GM23338 (cell line): ENCODE data around the gene CEP89. TPM values are rescaled to one million over a fixed set of nuclear protein-coding genes. Genes with fewer than 3 reads are reported as not detected.

Experiments
- ATAC-seq: fragments of 200-7000 bp; cut with Tn5 transposase; 3 replicates; pipeline ENCODE4 v1.9.1; 2020
- DNase-seq: peaks from one replicate; pipeline ENCODE4 v3.0.0-alpha.2; 2015; ENCODE audit warnings: low spot score
- H2AFZ ChIP-seq: fragments of 200-600 bp; sonication (generic); 2 replicates; pipeline ENCODE4 v1.8.0; 2016; ENCODE audit warnings: antibody characterized with exemption, mild to moderate bottlenecking, moderate library complexity
- H3F3A ChIP-seq: fragments of 200-600 bp; sonication (generic); replicated peaks from 2 replicates; pipeline ENCODE4 v1.8.0; 2017; ENCODE audit warnings: antibody characterized with exemption, mixed run types, low read depth
- H3K27ac ChIP-seq: fragments of 200-600 bp; sonication (generic); 2 replicates; pipeline ENCODE4 v1.6.1; 2016; ENCODE audit warnings: low read depth
- H3K27me3 ChIP-seq: fragments of 200-600 bp; sonication (generic); 2 replicates; pipeline ENCODE4 v1.8.0; 2016; ENCODE audit warnings: mild to moderate bottlenecking, mixed run types, moderate library complexity; ENCODE audit not compliant: insufficient read depth
- H3K36me3 ChIP-seq: fragments of 200-600 bp; sonication (generic); 2 replicates; pipeline ENCODE4 v1.8.0; 2016; ENCODE audit warnings: mild to moderate bottlenecking; ENCODE audit not compliant: insufficient read depth
- H3K4me1 ChIP-seq: fragments of 200-600 bp; sonication (generic); 2 replicates; pipeline ENCODE4 v1.8.0; 2016; ENCODE audit warnings: mild to moderate bottlenecking, moderate library complexity; ENCODE audit not compliant: insufficient read depth
- H3K4me2 ChIP-seq: fragments of 200-600 bp; sonication (generic); 2 replicates; pipeline ENCODE4 v1.7.1; 2017; ENCODE audit warnings: mixed run types
- H3K4me3 ChIP-seq: fragments of 200-600 bp; sonication (generic); 2 replicates; pipeline ENCODE4 v1.6.1; 2016; ENCODE audit warnings: mixed run types
- H3K79me2 ChIP-seq: fragments of 200-600 bp; sonication (generic); replicated peaks from 2 replicates; pipeline ENCODE4 v1.8.0; 2017; ENCODE audit warnings: mild to moderate bottlenecking; ENCODE audit not compliant: insufficient read depth
- H3K9me2 ChIP-seq: fragments of 200-600 bp; sonication (generic); 2 replicates; pipeline ENCODE4 v1.8.0; 2017; ENCODE audit not compliant: insufficient read depth
- H4K20me1 ChIP-seq: fragments of 200-600 bp; sonication (generic); replicated peaks from 2 replicates; pipeline ENCODE4 v1.8.0; 2017; ENCODE audit warnings: mild to moderate bottlenecking; ENCODE audit not compliant: insufficient read depth
- H3K27ac Mint-ChIP-seq: 2 replicates; pipeline ENCODE4 v1.8.0; 2020; ENCODE audit warnings: inconsistent platforms, mild to moderate bottlenecking, moderate library complexity, mixed read lengths
- H3K27me3 Mint-ChIP-seq: 3 replicates; pipeline ENCODE4 v1.8.0; 2022; ENCODE audit warnings: low read depth, mild to moderate bottlenecking, moderate library complexity, mixed read lengths, inconsistent platforms; ENCODE audit not compliant: insufficient read depth, poor library complexity
- H3K36me3 Mint-ChIP-seq: 3 replicates; pipeline ENCODE4 v1.8.0; 2021; ENCODE audit warnings: low read depth, mild to moderate bottlenecking, inconsistent platforms, moderate library complexity, mixed read lengths
- H3K4me1 Mint-ChIP-seq: 3 replicates; pipeline ENCODE4 v1.8.0; 2020; ENCODE audit warnings: mild to moderate bottlenecking, inconsistent platforms, mixed read lengths
- H3K4me3 Mint-ChIP-seq: 3 replicates; pipeline ENCODE4 v1.8.0; 2021; ENCODE audit warnings: moderate library complexity, mild to moderate bottlenecking, inconsistent platforms, mixed read lengths
- H3K9me3 Mint-ChIP-seq: 3 replicates; pipeline ENCODE4 v1.8.0; 2020; ENCODE audit warnings: moderate library complexity, mild to moderate bottlenecking, inconsistent platforms, mixed read lengths
- EZH2phosphoT487 ChIP-seq: fragments of 200-600 bp; sonication (generic); IDR thresholded peaks from one replicate; pipeline ENCODE4 v1.8.1; 2018; ENCODE audit warnings: antibody characterized with exemption; ENCODE audit not compliant: unreplicated experiment
- JUNB ChIP-seq: IDR thresholded peaks from one replicate; pipeline ENCODE4 v1.6.1; 2016; ENCODE audit warnings: antibody characterized with exemption; ENCODE audit not compliant: unreplicated experiment
- NANOG ChIP-seq: IDR thresholded peaks from 2 replicates; pipeline ENCODE4 v1.6.1; 2016; ENCODE audit warnings: antibody characterized with exemption, borderline replicate concordance
- POLR2AphosphoS5 ChIP-seq: IDR thresholded peaks from 2 replicates; pipeline ENCODE4 v1.6.1; 2016; ENCODE audit warnings: antibody characterized with exemption, low read depth
- STAT1 ChIP-seq: IDR thresholded peaks from one replicate; pipeline ENCODE4 v1.6.1; 2016; ENCODE audit warnings: antibody characterized with exemption; ENCODE audit not compliant: unreplicated experiment
- ZNF114 ChIP-seq: fragments of 250-450 bp; sonication (Bioruptor Pico); IDR thresholded peaks from 2 replicates; pipeline ENCODE4 v1.5.0; 2020; ENCODE audit warnings: mild to moderate bottlenecking, moderate library complexity
- polyA plus RNA-seq: library from polyadenylated mRNA; unstranded; fragments of >200 nt; fragmentation: Nextera tagmentation; extraction: Ambion mirVana; gene quantifications from 2 replicates; pipeline ENCODE4 v1.2.1, GENCODE V29; 2016
- total RNA-seq: library from RNA; depleted of rRNA; stranded (reverse); fragments of >200 nt; shearing (Covaris generic); gene quantifications from 2 replicates; pipeline ENCODE4 v1.2.3, GENCODE V29; 2014
- TF ChIP-seq, protein P1 (sequence below): IDR thresholded peaks from one replicate; pipeline ENCODE4 v1.6.1; 2018; ENCODE audit warnings: antibody characterized with exemption; ENCODE audit not compliant: unreplicated experiment
- TF ChIP-seq, protein P2 (sequence below), 2 experiments: fragments of 200-600 bp in 1 of 2; sonication (generic) in 1 of 2; conservative IDR thresholded peaks; 2 replicates each; pipeline versions ENCODE4 v1.5.1 to v1.6.1; 2016 to 2017; ENCODE audit warnings: antibody characterized with exemption in 2 of 2, low read depth in 2 of 2, mild to moderate bottlenecking in 2 of 2, moderate library complexity in 1 of 2
- TF ChIP-seq, protein P3 (sequence below): IDR thresholded peaks from 2 replicates; pipeline ENCODE4 v1.6.1; 2016; ENCODE audit warnings: antibody characterized with exemption
- TF ChIP-seq, protein P4 (sequence below): fragments of 250-450 bp; sonication (Bioruptor Pico); IDR thresholded peaks from 2 replicates; pipeline ENCODE4 v1.5.0; 2020; ENCODE audit warnings: mild to moderate bottlenecking, moderate library complexity

The CEP89 gene
- total and polyA plus RNA-seq, 2 experiments from 2014 or later: 13.4 to 17.5 TPM

DNA sequence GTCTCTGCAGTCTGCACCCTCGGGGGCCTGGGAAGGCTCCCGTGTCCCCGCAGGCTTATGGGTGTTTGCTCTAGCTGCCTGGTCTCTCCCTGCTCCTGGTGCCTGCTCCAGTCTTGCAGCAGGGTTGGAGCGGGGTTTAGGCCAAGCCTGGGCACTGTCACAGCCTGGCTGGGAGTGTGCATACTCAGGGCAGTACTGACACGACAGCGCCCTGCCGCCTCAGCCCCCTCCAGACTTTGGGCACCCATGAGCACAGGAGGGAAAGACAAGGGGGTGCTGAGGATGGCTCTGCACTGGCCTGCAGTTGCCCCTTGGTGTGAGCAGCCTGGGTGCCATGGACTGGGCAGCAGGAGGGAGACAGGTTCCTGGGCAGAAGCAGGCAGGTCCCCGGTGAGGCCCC is 35.7 kb downstream of the CEP89 start:
- H3K27ac Mint-ChIP-seq: no peak overlapping the region
- peaks cover 3% of the 10 kb centered on the region for H3K27me3 Mint-ChIP-seq
- TF ChIP-seq JUNB (no peak), EZH2phosphoT487 (no peak), POLR2AphosphoS5 (no peak), ZNF114 (CRISPR knock-in tag) (no peak), STAT1 (no peak), NANOG (no peak)
- TF ChIP-seq, protein P1, sequence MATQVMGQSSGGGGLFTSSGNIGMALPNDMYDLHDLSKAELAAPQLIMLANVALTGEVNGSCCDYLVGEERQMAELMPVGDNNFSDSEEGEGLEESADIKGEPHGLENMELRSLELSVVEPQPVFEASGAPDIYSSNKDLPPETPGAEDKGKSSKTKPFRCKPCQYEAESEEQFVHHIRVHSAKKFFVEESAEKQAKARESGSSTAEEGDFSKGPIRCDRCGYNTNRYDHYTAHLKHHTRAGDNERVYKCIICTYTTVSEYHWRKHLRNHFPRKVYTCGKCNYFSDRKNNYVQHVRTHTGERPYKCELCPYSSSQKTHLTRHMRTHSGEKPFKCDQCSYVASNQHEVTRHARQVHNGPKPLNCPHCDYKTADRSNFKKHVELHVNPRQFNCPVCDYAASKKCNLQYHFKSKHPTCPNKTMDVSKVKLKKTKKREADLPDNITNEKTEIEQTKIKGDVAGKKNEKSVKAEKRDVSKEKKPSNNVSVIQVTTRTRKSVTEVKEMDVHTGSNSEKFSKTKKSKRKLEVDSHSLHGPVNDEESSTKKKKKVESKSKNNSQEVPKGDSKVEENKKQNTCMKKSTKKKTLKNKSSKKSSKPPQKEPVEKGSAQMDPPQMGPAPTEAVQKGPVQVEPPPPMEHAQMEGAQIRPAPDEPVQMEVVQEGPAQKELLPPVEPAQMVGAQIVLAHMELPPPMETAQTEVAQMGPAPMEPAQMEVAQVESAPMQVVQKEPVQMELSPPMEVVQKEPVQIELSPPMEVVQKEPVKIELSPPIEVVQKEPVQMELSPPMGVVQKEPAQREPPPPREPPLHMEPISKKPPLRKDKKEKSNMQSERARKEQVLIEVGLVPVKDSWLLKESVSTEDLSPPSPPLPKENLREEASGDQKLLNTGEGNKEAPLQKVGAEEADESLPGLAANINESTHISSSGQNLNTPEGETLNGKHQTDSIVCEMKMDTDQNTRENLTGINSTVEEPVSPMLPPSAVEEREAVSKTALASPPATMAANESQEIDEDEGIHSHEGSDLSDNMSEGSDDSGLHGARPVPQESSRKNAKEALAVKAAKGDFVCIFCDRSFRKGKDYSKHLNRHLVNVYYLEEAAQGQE: no peak
- TF ChIP-seq, protein P2, sequence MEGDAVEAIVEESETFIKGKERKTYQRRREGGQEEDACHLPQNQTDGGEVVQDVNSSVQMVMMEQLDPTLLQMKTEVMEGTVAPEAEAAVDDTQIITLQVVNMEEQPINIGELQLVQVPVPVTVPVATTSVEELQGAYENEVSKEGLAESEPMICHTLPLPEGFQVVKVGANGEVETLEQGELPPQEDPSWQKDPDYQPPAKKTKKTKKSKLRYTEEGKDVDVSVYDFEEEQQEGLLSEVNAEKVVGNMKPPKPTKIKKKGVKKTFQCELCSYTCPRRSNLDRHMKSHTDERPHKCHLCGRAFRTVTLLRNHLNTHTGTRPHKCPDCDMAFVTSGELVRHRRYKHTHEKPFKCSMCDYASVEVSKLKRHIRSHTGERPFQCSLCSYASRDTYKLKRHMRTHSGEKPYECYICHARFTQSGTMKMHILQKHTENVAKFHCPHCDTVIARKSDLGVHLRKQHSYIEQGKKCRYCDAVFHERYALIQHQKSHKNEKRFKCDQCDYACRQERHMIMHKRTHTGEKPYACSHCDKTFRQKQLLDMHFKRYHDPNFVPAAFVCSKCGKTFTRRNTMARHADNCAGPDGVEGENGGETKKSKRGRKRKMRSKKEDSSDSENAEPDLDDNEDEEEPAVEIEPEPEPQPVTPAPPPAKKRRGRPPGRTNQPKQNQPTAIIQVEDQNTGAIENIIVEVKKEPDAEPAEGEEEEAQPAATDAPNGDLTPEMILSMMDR (conservative IDR thresholded peaks at IDR 0.05; ENCODE audit: low read depth in 2 of 2): no peak
- TF ChIP-seq, protein P3, sequence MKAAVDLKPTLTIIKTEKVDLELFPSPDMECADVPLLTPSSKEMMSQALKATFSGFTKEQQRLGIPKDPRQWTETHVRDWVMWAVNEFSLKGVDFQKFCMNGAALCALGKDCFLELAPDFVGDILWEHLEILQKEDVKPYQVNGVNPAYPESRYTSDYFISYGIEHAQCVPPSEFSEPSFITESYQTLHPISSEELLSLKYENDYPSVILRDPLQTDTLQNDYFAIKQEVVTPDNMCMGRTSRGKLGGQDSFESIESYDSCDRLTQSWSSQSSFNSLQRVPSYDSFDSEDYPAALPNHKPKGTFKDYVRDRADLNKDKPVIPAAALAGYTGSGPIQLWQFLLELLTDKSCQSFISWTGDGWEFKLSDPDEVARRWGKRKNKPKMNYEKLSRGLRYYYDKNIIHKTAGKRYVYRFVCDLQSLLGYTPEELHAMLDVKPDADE: no peak
- TF ChIP-seq, protein P4, sequence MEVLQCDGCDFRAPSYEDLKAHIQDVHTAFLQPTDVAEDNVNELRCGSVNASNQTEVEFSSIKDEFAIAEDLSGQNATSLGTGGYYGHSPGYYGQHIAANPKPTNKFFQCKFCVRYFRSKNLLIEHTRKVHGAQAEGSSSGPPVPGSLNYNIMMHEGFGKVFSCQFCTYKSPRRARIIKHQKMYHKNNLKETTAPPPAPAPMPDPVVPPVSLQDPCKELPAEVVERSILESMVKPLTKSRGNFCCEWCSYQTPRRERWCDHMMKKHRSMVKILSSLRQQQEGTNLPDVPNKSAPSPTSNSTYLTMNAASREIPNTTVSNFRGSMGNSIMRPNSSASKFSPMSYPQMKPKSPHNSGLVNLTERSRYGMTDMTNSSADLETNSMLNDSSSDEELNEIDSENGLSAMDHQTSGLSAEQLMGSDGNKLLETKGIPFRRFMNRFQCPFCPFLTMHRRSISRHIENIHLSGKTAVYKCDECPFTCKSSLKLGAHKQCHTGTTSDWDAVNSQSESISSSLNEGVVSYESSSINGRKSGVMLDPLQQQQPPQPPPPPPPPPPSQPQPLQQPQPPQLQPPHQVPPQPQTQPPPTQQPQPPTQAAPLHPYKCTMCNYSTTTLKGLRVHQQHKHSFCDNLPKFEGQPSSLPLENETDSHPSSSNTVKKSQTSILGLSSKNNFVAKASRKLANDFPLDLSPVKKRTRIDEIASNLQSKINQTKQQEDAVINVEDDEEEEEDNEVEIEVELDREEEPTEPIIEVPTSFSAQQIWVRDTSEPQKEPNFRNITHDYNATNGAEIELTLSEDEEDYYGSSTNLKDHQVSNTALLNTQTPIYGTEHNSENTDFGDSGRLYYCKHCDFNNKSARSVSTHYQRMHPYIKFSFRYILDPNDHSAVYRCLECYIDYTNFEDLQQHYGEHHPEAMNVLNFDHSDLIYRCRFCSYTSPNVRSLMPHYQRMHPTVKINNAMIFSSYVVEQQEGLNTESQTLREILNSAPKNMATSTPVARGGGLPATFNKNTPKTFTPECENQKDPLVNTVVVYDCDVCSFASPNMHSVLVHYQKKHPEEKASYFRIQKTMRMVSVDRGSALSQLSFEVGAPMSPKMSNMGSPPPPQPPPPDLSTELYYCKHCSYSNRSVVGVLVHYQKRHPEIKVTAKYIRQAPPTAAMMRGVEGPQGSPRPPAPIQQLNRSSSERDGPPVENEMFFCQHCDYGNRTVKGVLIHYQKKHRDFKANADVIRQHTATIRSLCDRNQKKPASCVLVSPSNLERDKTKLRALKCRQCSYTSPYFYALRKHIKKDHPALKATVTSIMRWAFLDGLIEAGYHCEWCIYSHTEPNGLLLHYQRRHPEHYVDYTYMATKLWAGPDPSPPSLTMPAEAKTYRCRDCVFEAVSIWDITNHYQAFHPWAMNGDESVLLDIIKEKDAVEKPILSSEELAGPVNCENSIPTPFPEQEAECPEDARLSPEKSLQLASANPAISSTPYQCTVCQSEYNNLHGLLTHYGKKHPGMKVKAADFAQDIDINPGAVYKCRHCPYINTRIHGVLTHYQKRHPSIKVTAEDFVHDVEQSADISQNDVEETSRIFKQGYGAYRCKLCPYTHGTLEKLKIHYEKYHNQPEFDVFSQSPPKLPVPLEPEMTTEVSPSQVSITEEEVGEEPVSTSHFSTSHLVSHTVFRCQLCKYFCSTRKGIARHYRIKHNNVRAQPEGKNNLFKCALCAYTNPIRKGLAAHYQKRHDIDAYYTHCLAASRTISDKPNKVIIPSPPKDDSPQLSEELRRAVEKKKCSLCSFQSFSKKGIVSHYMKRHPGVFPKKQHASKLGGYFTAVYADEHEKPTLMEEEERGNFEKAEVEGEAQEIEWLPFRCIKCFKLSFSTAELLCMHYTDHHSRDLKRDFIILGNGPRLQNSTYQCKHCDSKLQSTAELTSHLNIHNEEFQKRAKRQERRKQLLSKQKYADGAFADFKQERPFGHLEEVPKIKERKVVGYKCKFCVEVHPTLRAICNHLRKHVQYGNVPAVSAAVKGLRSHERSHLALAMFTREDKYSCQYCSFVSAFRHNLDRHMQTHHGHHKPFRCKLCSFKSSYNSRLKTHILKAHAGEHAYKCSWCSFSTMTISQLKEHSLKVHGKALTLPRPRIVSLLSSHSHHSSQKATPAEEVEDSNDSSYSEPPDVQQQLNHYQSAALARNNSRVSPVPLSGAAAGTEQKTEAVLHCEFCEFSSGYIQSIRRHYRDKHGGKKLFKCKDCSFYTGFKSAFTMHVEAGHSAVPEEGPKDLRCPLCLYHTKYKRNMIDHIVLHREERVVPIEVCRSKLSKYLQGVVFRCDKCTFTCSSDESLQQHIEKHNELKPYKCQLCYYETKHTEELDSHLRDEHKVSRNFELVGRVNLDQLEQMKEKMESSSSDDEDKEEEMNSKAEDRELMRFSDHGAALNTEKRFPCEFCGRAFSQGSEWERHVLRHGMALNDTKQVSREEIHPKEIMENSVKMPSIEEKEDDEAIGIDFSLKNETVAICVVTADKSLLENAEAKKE (CRISPR knock-in tag): no peak
- Histone ChIP-seq H3K4me1 (no peaks in the 10 kb centered on the region), H2AFZ (no peak overlapping the region), H3K27me3 (no peaks in the 10 kb centered on the region), H3K4me2 (no peak overlapping the region), H3F3A (no peaks in the 10 kb centered on the region), H3K4me3 (no peak overlapping the region), H3K9me2 (no peaks in the 10 kb centered on the region), H4K20me1 (no peaks in the 10 kb centered on the region; the same call in 1 of the 2 replicates), H3K79me2 (no peaks in the 10 kb centered on the region), H3K27ac (no peak overlapping the region), H3K36me3 (no peaks in the 10 kb centered on the region)
- H3K4me3 Mint-ChIP-seq: no peak overlapping the region
- no peaks in the 10 kb centered on the region; the same call in 2 of the 3 replicates for H3K4me1 Mint-ChIP-seq
- DNase-seq: no peak
- H3K9me3 Mint-ChIP-seq: no peaks in the 10 kb centered on the region
- ATAC-seq: no peak
- H3K36me3 Mint-ChIP-seq: peaks cover 28% of the 10 kb centered on the region
